Memory B cell (primary cell): ENCODE results near the gene PLEKHH1.
"Not testable (repeated sequence)": the region's sequence is repeated elsewhere in the genome, so short reads cannot be mapped to it uniquely, and the experiment has no call there.

Experiments
- ATAC-seq: fragments of 150-1000 bp; cut with Tn5 transposase; 2 replicates; pipeline ENCODE4 v1.10.0; 2021; ENCODE audit warnings: low read depth, mild to moderate bottlenecking, moderate library complexity
- DNase-seq, 2 donors: peaks; one replicate each; pipeline ENCODE4 v3.0.0; 2022; ENCODE audit warnings: low spot score in 2 of 2
- H3K27ac Mint-ChIP-seq: one replicate; pipeline ENCODE4 v1.8.0; 2022; ENCODE audit warnings: mild to moderate bottlenecking, moderate library complexity, mixed read lengths
- H3K27me3 Mint-ChIP-seq: one replicate; pipeline ENCODE4 v1.8.0; 2022; ENCODE audit warnings: mixed read lengths
- H3K36me3 Mint-ChIP-seq: one replicate; pipeline ENCODE4 v1.8.0; 2022; ENCODE audit warnings: mild to moderate bottlenecking, mixed read lengths
- H3K4me1 Mint-ChIP-seq: one replicate; pipeline ENCODE4 v1.8.0; 2022; ENCODE audit warnings: mixed read lengths
- H3K4me3 Mint-ChIP-seq: one replicate; pipeline ENCODE4 v1.8.0; 2022; ENCODE audit warnings: mild to moderate bottlenecking, moderate library complexity, mixed read lengths
- H3K9me3 Mint-ChIP-seq: one replicate; pipeline ENCODE4 v1.8.0; 2022; ENCODE audit warnings: mixed read lengths

Gene PLEKHH1

DNA sequence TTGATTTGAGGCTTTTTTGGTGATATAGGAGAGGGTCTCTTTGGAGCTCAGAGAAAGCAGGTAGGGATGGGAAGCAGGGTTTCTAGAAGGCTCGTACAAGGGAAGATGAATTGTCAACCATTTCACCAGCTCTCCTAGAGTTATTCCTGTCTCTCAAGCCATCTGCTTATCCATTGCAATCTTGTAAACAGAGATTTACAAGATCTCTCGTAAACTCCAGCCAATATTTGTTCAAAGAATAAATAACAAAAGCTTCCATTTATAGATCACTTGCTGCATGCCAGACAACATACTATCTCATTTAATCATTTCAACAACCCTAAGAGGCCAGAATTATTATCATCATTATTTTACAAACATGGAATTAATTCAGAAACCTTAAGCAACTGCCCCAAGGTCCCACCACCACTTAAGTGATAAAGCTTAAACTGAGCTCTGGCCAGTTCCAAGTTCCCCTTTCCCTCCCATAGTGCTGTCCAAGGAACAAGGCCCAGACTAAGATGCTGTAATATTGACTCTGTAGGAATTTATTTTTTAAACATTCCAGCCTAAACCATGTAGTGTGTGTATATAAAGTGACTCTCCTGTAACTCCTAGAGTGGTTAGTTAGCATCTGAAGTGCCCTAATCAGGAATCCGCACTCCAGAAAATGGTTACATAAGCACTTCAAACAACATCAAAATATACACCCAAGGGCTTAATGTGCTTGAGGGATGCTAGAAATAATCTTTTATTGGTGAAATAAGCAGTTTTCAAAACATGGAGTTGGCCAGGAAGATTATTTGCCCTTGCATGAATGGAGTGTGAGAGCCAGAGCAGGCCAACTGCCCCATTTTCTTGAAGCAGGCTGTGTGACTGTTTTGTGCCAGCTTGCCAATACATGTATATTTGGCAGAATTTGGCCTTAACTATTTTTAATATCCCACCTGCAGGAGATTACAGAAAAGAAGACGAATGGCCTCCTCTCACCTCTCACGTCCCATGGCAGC, 2.8 kb upstream of the PLEKHH1 start:
- H3K27me3 Mint-ChIP-seq: peaks cover 13% of the 10 kb centered on the region
- no peaks in the 10 kb centered on the region for H3K36me3 Mint-ChIP-seq
- no peaks in the 10 kb centered on the region for H3K9me3 Mint-ChIP-seq
- H3K27ac Mint-ChIP-seq: no peak overlapping the region
- no peak overlapping the region for H3K4me3 Mint-ChIP-seq
- ATAC-seq: no peak
- no peak for DNase-seq
- peaks cover 5% of the 10 kb centered on the region for H3K4me1 Mint-ChIP-seq

DNA sequence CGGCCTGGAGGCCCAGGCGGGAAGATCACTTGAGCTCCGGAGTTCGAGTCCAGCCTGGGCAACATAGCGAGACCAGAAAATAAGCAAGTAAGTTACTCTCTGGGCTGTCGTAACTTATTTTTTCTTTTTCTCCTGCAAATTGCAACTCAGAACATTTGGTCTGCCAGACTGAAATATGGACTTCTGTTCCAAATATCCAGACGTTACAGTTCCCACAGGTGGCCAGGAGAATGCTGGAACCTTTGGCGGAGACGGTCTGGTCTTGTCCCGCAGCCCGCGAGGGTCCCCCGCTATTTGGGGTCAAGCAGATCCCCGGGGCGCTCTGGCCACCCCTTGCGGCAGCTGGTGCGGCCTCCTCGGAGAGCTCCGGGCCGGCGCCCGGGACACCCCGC, 488 bp upstream of the PLEKHH1 start:
- no peak for DNase-seq
- ATAC-seq: no peak
- Mint-ChIP-seq H3K4me3 (peak overlapping the region; percentile 64), H3K27ac (no peak overlapping the region), H3K27me3 (peaks cover 11% of the 10 kb centered on the region), H3K9me3 (no peaks in the 10 kb centered on the region), H3K4me1 (no peaks in the 10 kb centered on the region), H3K36me3 (no peaks in the 10 kb centered on the region)

DNA sequence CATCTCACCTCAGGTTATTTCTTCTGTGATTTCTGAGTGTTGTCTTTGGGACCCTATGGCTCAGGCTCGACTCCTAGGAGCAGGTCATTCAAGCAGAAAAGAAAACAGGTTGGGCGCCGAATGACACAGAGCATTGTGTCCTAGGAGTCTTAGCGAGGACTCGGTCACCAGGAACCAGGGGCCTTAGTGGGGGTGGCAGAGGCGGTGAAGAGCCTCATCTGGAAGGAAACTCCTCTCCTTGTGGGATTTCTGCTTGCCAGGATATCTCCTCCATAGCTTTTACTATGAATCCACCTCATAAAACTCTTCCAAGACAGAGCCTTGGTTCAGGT, 630 bp downstream of the PLEKHH1 start:
- Mint-ChIP-seq H3K9me3 (no peaks in the 10 kb centered on the region), H3K36me3 (no peaks in the 10 kb centered on the region), H3K27me3 (peaks cover 11% of the 10 kb centered on the region), H3K4me3 (peak overlapping the region; percentile 71), H3K4me1 (peaks cover 2% of the 10 kb centered on the region), H3K27ac (no peak overlapping the region)
- ATAC-seq (no peak), DNase-seq (no peak)

DNA sequence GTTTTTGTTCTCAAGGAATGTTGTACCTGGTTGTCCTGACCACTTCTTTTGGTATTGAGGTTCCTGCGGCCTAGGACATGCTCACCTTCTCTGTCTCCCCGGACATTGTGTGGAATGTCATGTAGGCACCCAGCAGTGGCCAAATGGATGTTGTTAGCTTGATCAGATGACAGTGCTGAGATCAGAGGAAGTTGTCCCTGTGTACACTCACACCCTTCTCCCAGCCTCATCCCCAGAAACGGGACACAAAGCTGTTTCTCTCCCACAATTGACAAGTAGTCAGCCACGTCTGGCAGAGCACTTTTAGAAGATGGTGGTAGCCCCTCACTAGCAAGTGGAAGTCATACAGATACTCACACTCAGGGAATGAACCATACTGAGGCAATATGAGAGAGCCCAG, 3.0 kb downstream of the PLEKHH1 start:
- peaks cover 2% of the 10 kb centered on the region for H3K4me1 Mint-ChIP-seq
- DNase-seq: no peak
- no peak for ATAC-seq
- no peaks in the 10 kb centered on the region for H3K36me3 Mint-ChIP-seq
- no peak overlapping the region for H3K4me3 Mint-ChIP-seq
- H3K27me3 Mint-ChIP-seq: peaks cover 5% of the 10 kb centered on the region
- no peaks in the 10 kb centered on the region for H3K9me3 Mint-ChIP-seq
- H3K27ac Mint-ChIP-seq: no peak overlapping the region

DNA sequence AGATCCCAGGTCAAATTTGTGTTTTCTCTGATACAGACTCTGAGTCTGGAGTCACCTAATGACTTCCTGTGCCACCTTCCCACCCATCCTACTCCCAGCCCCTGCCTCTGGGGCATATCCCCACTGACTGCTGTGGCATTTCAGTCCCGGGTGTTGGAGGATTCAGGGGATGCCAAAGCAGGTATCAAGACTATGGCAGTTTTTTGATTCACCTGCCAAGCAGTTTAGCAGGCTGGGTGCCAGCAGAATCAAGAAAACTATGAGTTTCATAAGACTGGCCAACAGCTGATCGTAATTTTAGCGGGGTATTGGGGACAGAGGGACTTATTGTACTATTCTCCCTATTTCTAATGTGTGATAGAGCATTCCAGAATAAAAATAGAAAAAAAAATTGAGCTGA, 4.6 kb downstream of the PLEKHH1 start:
- Mint-ChIP-seq H3K27me3 (peaks cover 7% of the 10 kb centered on the region), H3K4me3 (no peak overlapping the region), H3K9me3 (no peaks in the 10 kb centered on the region), H3K4me1 (peaks cover 9% of the 10 kb centered on the region), H3K36me3 (no peaks in the 10 kb centered on the region), H3K27ac (no peak overlapping the region)
- DNase-seq: no peak
- no peak for ATAC-seq

DNA sequence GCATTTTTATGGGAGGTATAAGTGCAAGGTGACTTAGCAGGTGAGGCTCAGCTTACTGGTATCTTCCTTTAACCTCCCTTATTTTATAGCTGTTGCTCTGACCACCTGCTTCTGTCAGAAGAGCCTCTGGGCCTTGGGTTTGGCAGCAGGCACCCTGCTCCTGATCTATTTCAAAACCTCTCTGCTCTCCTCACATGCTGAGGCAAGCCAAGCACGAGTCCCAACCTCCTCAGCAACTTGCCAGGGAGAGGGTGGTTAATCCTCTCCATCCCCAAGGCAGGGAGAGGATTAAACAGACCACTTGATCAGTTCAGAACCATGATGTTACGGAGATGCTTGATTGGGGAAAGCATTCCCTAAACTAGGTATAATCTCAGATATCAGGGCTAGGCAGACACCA, 5.4 kb downstream of the PLEKHH1 start:
- Mint-ChIP-seq H3K9me3 (no peaks in the 10 kb centered on the region), H3K4me1 (peaks cover 9% of the 10 kb centered on the region), H3K36me3 (no peaks in the 10 kb centered on the region), H3K27me3 (peaks cover 13% of the 10 kb centered on the region), H3K27ac (no peak overlapping the region), H3K4me3 (no peak overlapping the region)
- no peak for DNase-seq
- ATAC-seq: no peak

DNA sequence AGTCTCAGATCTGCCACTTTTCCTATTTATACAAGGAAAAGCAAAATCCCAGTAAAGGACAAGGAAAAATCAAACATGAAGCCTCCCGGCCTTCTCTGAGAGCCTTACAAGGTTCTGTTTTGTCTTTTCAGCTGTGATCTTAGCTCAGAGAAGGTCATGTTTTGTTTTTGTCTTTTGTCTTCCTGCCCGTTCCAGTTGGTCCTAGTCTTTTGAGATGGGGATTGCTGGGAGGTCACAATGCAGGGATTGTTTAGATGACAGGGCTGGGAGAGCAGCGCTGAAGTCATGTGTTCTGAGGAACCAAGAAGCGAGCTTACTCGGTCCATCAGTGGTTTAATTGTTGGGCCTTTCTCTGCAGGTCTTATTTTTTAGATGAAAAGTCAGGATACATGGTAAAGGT, 6.0 kb downstream of the PLEKHH1 start:
- H3K9me3 Mint-ChIP-seq: no peaks in the 10 kb centered on the region
- H3K36me3 Mint-ChIP-seq: no peaks in the 10 kb centered on the region
- no peak overlapping the region for H3K4me3 Mint-ChIP-seq
- peaks cover 9% of the 10 kb centered on the region for H3K4me1 Mint-ChIP-seq
- no peak overlapping the region for H3K27ac Mint-ChIP-seq
- no peak for ATAC-seq
- peaks cover 14% of the 10 kb centered on the region for H3K27me3 Mint-ChIP-seq
- DNase-seq: no peak

DNA sequence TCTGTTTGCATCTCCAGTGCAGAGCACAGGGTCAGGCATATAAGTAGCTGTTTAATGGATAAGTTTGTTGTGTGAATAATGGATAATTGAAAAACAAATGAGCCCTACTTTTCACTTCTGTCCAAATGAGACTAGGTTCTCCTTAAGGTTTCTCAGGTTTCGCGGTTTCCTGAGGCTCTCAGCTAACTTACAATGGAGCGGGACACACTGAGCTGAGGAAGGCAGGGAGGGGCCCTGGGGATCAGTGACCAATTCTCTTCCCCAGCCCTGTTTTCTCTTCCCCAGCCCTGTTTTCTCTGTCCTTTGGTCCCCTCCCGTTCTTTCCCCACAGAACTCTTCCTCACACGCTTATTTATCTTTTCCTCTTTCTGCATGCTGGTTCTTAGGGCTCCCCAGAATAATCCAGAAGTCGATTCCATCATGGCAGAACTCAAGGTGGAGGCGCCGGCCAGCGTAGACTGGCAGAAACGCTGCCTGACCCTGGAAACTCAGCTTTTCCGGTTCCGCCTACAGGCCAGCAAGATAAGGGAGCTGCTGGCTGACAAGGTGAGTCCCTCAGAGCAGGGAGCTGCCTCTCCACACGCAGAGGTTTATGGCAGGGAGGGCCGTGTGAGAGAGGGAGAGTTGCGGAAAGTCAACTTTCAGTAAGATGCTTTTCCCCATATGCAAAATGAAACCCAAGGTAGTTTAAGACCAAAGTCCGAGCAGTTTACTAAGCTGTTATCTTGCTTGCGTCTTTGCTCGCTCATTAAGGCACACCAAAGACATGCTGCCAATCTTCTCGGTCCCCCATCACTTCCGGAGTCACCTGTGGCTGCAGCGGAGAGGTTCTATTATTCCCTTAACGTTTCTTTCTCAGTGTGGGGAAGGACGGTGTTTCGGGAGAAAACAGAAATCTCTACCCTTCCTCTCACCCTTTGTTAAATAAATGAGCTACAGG, 8.6 kb downstream of the PLEKHH1 start:
- DNase-seq (no peak), ATAC-seq (no peak)

DNA sequence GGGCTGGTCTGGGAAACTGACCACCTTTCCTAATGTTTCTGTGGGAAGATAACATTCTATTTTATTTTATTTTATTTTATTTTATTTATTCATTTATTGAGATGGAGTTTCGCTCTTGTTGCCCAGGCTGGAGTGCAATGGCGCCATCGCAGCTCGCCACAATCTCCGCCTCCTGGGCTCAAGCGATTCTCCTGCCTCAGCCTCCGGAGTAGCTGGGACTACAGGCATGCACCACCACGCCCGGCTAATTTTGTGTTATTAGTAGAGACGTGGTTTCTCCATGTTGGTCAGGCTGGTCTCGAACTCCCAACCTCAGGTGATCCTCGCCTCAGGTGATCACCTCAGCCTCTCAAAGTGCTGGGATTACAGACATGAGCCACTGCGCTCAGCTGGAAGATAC, 9.5 kb downstream of the PLEKHH1 start:
- not testable (repeated sequence) for H3K9me3 Mint-ChIP-seq, ATAC-seq, H3K27ac Mint-ChIP-seq, H3K36me3 Mint-ChIP-seq, H3K4me1 Mint-ChIP-seq, DNase-seq, H3K4me3 Mint-ChIP-seq
- H3K27me3 Mint-ChIP-seq: peaks cover 16% of the 10 kb centered on the region

More for the DNA sequence above, 8.6 kb downstream of the PLEKHH1 start:
- Mint-ChIP-seq H3K36me3 (peaks cover 3% of the 10 kb centered on the region), H3K27me3 (peaks cover 16% of the 10 kb centered on the region), H3K4me3 (peak overlapping the region; percentile 75), H3K9me3 (peaks cover 5% of the 10 kb centered on the region), H3K4me1 (peaks cover 9% of the 10 kb centered on the region), H3K27ac (no peak overlapping the region)

DNA sequence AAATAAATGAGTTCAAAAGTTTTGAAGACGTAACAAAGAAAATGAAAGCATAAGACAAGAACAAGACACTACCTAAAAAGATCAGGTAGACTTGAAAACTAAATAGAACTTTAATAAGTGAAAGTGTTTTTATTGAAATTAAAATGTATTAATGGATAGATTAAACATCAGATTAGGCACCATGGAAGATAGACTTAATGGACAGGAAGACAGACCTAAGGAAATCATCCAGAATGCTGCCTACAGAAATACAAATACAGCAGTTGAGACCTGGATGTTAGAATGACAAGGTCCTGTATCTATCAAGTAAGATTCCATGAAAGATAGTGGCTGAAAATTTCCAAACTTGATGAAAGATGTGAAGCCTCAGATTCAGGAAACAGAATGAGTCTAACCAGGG, 11.5 kb downstream of the PLEKHH1 start:
- Mint-ChIP-seq H3K9me3 (peaks cover 5% of the 10 kb centered on the region), H3K4me3 (no peak overlapping the region), H3K36me3 (peaks cover 3% of the 10 kb centered on the region), H3K4me1 (peaks cover 7% of the 10 kb centered on the region), H3K27ac (no peak overlapping the region), H3K27me3 (peaks cover 17% of the 10 kb centered on the region)
- DNase-seq (no peak), ATAC-seq (no peak)

DNA sequence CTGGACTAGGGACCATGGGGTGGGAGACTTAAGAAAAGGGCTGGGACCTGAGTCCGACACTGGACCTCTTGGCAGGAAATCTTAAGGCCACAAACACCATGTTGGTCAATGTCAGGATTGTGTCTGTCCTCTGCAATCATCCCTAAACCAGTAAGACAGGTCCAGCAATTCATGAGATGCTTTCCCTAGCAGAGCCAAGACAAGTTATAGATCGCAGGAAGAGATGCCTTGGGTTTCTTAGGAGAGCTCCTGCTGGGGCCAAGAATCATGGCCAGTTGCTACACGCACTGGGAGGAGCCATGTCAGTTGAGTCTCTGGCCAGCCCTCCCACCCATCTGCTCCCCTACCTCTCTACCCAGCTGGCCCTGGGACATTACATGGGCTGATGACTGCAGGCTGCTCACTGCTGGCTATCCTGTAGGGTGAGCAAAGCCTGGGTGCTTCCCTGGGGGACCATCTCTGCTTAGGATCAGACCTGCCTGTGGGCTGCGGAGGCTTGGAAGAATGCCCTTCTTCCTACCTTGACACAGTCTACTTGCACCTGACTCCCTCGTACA, 14.2 kb downstream of the PLEKHH1 start:
- ATAC-seq: no peak
- Mint-ChIP-seq H3K27ac (no peak overlapping the region), H3K4me3 (no peak overlapping the region), H3K4me1 (no peaks in the 10 kb centered on the region), H3K27me3 (peaks cover 12% of the 10 kb centered on the region), H3K9me3 (peaks cover 5% of the 10 kb centered on the region), H3K36me3 (peaks cover 3% of the 10 kb centered on the region)
- no peak for DNase-seq

DNA sequence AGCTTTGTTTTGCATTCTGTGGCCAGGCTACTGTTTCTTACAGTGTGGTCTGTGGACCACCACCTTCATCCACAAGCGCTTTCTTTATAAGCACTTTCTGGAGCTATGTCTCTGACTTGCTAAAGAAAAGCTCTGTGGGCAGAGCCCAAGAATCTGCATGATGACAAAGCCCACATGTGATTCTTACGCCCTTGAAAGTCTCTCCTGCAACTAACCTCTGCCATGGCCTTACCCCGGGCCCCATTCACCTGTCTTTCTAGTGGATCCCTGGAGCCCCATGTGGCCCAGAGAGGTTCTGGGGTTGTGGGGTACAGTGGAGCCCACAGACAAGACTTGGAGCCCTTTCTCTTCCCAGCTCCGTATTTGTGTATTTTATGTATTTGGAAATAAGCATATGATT, 16.6 kb downstream of the PLEKHH1 start:
- Mint-ChIP-seq H3K27ac (no peak overlapping the region), H3K27me3 (peaks cover 1% of the 10 kb centered on the region), H3K36me3 (no peaks in the 10 kb centered on the region), H3K4me3 (no peak overlapping the region), H3K9me3 (peaks cover 2% of the 10 kb centered on the region), H3K4me1 (no peaks in the 10 kb centered on the region)
- DNase-seq (no peak), ATAC-seq (no peak)

DNA sequence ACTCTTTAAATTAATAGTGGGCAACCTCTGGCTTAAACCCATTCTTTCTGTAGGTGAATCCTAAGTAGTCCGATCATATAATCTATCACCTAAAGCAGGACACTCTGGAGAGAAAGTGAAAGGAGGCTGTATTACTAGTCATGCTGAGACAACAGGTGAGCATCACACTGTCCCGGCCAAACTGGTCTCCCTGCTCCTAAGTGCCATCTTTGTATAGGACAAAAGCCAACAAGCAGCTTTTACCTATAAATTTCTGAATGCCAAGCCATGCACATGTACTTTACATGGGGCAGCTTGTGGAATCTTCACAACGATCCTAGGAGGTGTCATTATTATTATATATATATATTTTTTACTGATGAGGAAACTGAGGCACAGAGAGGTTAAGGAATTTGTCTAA, 18.0 kb downstream of the PLEKHH1 start:
- ATAC-seq (no peak), DNase-seq (no peak)
- Mint-ChIP-seq H3K9me3 (no peaks in the 10 kb centered on the region), H3K27ac (no peak overlapping the region), H3K27me3 (peaks cover 1% of the 10 kb centered on the region), H3K36me3 (no peaks in the 10 kb centered on the region), H3K4me3 (no peak overlapping the region), H3K4me1 (no peaks in the 10 kb centered on the region)

DNA sequence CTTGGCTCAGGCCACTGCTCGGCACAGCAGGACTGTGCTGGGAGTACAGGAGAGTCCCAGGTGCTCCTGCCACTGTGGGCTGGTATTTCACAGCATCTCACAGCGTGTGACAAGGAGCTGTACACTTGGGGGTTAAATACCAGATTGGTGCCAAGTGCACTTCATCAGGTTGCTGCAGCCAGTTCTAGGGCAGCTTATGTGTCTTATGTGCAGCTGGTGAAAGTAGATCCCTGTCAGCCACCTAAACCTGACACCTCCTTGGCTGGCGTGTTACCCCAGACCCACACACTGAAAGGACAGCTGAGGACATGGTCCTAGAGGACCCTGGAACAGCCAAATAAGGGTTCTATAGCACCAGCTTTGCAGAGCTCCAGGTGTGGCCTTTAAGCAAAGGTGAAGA, 18.9 kb downstream of the PLEKHH1 start:
- no peak for DNase-seq
- Mint-ChIP-seq H3K4me1 (no peaks in the 10 kb centered on the region), H3K27me3 (peaks cover 1% of the 10 kb centered on the region), H3K4me3 (no peak overlapping the region), H3K36me3 (no peaks in the 10 kb centered on the region), H3K9me3 (no peaks in the 10 kb centered on the region), H3K27ac (no peak overlapping the region)
- no peak for ATAC-seq
